Central memory CD4-positive, alpha-beta T cell (primary cell): ENCODE results near the gene VAT1L.

Experiments used
- DNase-seq: peaks from one replicate; pipeline ENCODE4 v3.0.0; 2022

The VAT1L gene

DNA sequence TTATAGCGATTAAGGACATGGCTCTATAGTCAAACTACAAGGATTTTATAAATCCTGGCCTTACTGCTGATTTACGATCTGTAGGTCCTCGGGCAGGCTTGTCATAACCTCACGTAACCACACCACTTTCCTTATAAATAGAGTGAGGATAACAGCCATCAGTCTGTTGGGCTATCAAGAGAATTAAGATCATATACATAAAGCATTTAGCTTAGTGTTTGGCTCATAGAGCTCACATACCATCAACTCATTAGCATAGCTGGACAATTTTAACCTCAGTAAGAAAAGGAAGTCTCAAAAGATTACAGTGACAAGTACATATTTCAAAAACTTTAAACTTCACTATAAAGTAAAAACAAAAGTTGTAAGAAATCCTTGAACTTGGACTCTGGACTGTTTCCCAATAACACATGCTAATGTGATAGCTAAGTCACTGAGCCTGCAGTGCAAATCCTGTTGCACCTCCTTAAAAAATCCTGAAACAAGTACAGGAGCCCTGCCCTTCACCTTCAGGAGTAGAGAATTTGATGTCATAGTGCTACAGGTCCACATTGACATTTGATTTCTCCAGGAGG lies 213.2 kb downstream of the VAT1L start:
- no peak for DNase-seq

DNA sequence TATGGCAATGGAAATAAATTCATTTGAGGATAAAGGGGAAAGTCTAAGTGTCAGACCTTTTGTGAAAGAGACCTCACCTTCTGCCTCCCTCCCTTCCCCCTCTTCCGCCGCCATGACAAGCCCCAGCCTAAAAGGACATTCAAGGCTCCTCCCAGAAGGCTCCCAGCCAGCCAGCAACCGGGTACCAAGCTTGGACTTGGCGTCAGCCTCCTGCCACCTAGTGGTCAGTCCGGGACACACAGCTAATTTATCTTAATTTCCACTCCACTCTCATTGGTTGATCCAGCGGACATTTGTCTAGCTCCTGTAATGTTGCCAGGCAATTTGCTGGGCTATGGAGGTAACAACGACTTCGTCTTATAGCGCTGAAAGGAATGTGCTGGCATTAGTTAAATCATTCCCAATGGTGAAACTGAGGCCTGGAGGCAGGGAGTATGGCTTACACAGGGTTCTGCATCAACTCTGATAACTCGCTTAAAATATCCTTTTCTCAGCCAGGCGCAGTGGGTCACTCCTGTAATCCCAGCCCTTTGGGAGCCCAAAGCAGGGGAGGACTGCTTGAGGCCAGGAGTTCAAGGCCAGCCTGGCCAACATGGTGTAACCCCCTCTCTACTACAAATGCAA lies 214.7 kb downstream of the VAT1L start:
- peak; percentile 48 for DNase-seq

DNA sequence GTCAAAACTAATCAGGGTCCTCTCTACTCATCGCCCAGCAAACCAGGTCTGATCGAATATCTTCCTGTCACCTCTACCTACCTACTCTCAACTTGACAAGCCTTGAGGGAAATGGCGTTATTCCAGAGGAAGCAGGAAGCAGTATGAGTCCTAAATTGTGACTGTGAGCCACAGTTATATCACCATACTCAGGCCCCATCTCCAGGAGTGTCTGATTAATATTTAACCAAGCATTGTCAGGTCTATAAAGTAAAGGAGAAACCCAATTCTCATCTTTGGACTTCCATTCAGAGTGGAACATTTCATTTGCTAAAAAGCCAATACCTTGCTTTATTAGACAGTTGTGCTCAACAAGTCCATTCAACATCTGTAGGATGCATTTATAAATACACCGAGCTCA lies 216.2 kb downstream of the VAT1L start:
- no peak for DNase-seq

DNA sequence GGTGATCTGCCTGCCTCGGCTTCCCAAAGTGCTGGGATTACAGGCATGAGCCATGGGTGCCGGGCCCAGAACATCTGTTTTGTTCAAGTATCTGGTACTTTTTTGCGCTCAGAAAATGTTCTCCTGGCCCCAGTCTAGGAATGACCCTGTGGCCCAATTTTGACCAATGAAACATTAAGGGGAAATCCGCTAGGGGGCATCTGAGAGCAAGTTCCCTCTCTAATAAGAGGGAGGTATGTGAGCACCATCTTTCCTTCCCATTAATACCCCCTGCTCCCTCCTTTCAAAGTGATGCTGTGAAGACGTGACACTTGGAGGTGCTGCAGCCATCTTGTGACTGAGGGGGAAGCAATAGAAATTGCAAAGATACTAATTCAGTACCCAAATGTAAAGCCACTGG lies 217.5 kb downstream of the VAT1L start:
- DNase-seq = no peak

DNA sequence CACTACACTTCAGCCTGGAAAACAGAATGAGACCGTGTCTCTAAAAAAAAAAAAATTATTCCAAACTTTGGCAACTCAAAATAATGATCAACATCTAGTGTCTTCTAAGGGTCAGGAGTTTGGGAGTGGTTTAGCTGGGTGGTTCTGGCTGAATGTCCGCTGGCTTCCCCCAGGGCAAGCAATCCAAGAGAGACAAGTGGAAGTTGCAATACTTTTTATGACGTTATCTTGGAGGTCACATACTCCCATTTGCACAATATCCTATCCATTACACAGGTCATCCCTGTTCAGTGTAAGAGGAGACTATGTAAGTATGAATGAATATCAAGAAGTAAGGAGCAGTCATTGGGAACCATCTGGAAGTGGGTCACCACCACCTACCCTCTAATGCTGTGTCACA lies 218.8 kb downstream of the VAT1L start:
- DNase-seq = no peak

DNA sequence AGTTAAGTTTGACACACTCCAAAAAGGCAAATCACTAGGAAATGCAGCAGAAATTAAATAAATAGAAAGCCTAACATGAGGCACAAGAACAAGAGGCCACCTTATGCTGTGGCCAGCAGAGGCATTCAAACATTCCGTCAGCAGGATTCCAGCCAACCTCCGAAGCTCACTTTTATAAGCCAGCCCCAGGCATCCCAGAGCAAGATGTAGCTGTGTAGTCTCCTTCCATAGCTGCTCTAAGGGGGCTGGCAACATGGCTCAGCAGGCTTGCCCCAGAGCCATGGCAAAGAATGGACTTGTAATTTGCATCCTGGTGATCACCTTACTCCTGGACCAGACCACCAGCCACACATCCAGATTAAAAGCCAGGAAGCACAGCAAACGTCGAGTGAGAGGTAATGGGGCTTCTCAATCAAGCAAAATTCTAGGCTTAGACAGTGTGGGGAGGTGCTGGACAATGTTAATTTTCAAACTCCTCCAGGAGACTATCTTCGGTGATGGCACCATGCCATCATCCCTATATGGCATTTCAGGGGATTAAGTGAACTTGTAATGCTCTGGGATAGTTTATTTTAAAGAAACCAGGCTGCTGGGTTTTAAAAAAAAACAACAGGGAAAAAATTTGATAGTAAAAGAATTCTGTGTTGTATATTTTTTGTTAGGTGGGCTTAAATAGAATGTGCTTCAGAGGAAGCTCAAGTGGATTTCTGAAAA lies 234.1 kb downstream of the VAT1L start, which contains the start of gene CLEC3A:
TSS of gene CLEC3A (plus strand) at position 202 of the 714 bp plus-strand sequence. CDS start at position 281, 79 bp downstream.
- DNase-seq = no peak

DNA sequence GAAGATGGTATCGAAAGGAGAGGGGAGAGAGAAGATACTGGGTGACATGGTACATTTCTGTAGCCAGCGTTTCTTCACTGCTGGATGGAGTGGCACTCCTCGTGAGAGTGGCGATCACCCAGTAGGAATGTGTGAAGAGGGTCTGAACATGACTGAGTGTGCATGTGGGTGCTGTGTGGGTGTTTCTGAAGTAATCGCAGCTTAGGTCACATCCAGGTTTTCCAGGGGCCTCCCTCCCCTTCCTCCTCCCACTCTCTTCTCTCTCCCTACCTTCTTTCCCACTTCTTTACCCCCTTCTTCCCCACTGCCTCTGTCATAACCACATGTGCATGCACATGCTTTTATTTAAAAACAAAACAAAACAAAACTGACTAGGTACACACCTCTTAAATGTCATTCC lies 235.8 kb downstream of the VAT1L start:
- no peak for DNase-seq

DNA sequence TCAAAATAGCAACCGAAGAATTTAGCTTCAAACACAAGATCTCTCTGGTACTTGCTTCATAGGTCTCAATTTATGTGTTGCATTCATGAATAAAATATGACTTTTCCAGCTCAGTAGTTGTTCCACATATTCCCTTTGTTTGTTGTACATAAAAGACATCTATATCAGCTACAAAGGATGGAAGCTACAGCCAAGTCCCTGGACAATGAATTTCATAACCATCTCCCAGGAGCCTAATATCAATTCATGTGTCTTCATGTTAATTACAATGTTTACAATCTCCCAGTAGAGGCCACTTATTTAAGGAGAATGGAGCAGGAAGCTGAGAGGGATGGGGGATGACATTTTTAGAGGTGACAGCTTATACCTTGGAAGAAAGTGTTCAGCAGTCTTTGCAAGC lies 237.3 kb downstream of the VAT1L start:
- DNase-seq = no peak

DNA sequence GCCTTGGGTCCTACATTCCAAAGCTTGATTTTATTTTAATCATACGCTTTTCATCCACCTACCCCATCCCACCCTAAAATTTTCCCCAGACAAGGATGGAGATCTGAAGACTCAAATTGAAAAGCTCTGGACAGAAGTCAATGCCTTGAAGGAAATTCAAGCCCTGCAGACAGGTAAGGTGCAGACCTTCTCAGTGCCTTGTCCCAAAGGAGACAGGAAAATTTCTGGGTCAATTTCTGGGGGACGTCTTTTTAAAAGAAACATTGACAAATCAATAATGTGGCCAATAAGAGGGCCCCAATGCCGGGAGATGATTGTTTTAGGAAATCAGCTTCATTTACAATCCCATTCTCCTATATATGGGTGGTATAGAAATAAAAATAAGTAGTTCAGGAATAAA lies 239.7 kb downstream of the VAT1L start:
- DNase-seq = no peak
